Inflammatory macrophage treated with lipopolysaccharide for 4 hours (primary cell): ENCODE measurements around the gene ARL5B.

Source experiments
- DNase-seq: peaks from one replicate; pipeline ENCODE4 v3.0.0-alpha.2; 2020

ARL5B gene

DNA sequence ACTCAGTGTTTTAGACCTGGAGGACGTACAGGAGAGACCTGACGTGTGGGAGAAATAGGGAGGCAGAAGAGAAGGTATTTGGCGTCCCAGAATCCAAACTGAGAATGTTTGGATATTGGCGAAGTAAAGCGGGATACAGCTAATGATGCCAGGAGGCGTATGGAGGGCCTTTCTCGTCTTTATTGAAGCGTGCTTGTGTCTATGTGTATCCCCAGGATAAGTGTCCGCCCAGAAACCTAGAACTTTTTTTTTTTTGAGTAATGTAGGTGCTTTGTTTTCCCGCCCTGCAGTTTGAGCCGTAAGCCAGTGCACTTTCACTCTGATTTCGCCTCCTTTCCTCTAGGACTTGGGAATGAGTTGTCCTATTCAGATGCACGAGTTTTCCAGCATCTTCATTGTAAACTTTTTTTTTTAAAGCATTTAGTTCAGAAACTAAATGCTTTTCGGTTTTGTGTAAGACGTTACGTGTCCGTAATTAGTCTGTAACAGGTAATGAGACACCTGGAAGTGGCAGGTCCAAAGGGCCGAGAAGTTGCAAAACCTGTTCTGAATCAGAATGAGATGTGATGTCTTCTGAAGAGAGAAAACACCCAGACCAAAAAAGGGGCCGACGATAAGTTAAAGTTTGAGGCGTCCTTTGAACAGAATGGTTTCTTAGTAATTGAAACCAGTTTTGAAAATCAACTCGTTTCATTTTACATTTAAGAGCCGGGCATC is 746 bp downstream of the ARL5B start:
- DNase-seq = peak; percentile 13

DNA sequence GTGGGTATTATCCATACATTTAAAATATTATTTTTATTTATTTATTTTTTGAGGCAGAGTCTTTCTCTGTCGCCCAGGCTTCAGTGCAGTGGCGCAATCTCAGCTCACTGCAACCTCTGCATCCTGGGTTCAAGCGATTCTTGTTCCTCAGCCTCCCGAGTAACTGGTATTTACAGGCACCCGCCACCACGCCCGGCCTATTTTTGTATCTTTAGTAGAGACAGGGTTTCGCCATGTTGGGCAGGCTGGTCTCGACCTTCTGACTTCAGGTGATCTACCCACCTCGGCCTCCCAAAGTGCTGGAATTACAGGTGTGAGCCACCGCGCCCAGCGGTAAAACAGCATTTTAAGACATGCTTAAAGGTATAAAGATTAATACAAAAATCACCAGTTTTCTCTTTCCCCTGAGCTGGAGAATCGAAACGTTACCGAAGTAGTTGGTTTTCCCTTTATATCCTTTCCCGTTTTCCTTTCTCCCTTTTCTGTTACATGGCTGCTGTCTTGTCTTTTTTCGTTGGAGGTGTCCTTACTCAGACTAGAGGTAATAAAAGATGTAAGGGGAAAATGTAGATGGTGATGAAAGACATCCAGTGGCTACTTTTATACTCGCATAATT is 1.7 kb downstream of the ARL5B start:
- no peak for DNase-seq

GRCh38 chr10:18664841-18665478 is 5.7 kb downstream of the ARL5B start:
- DNase-seq = no peak

- no peak for DNase-seq
Observed at GRCh38 chr10:18665815-18666558, 6.8 kb downstream of the ARL5B start.

- DNase-seq = no peak
Observed at GRCh38 chr10:18666810-18667209, 7.6 kb downstream of the ARL5B start.

GRCh38 chr10:18668026-18668425 is 8.8 kb downstream of the ARL5B start:
- DNase-seq = no peak

GRCh38 chr10:18675086-18675801 is 16.0 kb downstream of the ARL5B start:
- no peak for DNase-seq

DNA sequence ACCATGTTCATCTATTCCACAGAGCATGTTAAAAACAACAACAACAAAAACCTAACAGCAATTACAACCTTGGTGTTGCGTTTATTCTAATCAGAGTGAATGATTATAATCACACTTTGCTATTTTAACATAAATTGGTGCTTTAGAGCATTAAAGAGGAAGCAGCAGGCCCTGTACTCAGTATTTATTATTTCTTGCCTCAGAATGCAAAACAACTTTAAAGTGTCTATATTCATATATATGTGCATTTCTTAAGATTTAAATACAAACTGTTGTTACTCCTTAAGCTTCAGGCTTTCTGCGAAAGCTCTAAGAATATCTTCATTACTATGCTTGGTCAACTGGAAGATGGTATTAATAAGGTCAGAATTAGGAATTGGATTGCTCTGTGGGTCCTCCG is 21.5 kb downstream of the ARL5B start:
- no peak for DNase-seq

- no peak for DNase-seq
Observed at GRCh38 chr10:18681366-18681765, 22.1 kb downstream of the ARL5B start.

DNA sequence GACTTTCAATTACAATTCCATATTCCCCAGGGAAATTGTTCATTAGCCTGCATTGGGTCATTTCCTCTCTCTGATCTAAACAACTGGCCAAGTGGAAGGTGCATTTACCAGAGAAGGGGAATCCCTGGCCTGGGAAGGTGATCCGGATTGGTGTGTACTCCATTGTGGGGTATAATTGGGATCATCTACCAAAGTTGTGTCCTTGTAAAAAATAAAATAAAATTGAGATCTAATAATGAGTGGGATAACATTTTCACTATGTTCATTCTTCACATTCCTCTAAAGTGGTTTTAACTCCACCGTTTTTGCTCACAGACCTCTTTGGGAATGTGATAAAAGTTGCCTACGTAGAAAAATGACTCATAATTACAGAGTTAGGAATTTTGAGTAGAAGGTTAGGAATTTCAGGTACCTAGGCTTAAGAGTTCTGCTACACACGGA is 22.8 kb downstream of the ARL5B start:
- no peak for DNase-seq

- DNase-seq = no peak
Observed at GRCh38 chr10:18683427-18683826, 24.2 kb downstream of the ARL5B start.

- no peak for DNase-seq
Observed at GRCh38 chr10:18684416-18684815, 25.2 kb downstream of the ARL5B start.

DNA sequence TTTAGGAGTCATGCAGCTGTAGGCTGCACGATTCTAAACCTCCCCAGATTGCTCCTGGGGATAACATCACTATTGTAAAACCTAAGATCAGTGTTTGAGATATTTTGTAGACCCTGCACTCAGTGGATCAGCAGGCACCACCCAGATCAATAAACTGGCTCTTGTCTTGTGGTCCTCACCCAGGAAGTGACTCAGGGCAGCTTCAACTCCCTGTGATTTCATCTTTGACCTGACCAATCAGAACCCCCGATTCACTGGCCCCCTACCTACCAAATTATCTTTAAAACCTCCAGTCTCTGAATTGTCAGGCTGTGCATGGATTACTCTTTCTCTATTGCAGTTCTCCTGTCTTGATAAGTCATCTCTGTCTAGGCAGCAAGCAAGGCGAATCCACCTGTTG is 25.7 kb downstream of the ARL5B start:
- no peak for DNase-seq

DNA sequence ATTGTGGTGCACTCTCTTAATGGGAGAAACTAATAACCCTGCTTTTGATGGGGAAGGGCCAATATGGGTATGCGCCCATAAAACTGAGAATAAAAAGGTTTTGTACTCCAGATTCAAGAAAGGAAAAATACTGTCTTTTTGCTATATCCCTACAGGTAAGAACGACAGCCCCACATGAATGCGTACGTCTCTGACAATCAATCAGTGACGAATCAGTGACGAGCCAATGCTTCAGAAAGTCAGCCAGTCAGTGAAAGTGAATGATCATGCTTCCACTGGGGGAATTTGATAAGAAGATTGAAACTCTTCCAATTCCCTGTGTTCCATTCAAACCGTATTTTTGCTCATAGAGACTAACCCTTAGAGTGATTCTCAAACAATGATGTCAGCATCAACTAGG is 26.3 kb downstream of the ARL5B start:
- no peak for DNase-seq

- DNase-seq = no peak
Observed at GRCh38 chr10:18687195-18687594, 28.0 kb downstream of the ARL5B start.

- no peak for DNase-seq
Observed at GRCh38 chr10:18687706-18688105, 28.5 kb downstream of the ARL5B start.

DNA sequence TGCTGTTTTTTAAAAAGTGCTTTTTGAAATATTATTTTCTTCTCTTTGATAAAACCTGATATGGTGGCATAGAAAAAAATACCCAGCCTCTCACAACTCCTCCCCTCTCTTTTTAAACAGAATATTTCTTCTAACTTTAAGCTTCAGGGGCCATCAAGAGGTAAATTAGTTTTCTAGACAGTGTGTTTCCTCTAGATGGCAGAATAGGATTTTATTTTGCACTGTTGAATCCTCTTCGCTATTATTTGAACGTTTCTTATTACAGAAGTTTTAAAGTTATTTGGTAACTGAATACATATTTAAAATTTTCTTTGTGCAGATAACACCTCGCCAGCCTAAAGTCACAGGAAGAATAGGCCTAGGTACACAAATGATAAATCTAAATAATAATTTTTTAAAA is 30.3 kb downstream of the ARL5B start:
- DNase-seq = no peak

GRCh38 chr10:18690541-18690940 is 31.3 kb downstream of the ARL5B start:
- no peak for DNase-seq

GRCh38 chr10:18699849-18700840 is 40.9 kb downstream of the ARL5B start:
- DNase-seq = peak; percentile 57

DNA sequence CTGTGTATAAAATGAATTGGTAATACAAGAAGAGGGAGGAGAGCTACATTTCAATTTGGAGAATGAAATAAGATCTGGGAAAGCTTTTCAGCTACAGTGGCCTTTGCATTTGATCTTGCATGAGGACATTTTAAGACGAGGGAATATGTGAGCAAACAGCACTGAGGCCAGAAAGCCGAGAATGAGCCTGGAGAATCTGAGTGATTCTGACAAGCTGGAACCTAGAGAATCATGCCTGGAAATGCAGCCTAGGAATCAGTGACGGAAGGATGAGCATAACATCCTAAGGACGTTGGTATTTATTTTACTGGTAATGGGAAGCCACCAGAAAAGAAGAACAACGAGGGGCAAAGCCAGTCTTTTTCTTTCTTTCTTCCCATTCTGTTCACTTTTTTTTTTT is 44.3 kb downstream of the ARL5B start:
- DNase-seq = no peak

DNA sequence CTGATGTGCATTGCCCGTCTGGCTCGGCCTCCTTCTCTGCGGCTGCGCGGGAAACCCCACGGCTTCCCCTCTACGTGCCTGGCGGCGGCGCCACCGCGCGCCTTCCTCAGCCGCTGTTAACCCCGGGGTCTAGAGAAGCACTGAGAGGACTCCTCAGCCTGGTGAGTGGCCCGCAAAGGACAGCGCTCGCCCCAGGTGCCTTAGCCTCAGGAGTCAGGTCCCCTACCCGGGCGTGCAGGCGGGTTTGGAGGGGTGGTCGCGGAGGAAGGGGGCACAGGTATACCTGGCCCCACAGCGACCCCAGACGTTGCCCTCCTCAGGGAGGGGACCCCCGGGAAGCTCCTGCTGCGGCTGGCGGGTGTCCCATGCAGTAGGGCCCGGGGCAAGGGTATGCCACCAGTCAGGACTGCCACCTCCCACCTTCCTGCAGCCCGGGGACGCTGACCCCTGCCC is 51.0 kb downstream of the ARL5B start:
- no peak for DNase-seq

DNA sequence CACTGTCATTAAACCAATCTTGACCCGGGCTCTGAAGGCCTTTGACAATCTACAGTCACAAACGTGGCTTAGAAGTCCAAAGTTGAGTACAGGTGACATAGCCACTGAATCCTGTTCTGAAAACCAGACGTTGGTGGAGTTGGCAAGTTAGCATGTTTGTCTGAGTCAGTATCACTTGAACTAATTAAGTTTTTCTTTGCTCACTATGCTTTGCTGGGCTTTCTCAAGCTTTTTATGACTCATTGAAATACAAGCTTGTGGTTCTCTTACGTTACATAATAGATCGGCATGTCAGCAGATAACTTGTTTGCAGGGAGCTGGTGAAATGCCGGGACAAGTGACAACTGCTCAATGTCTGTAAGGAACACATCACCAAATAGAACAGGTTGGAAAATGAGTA is 53.8 kb downstream of the ARL5B start:
- DNase-seq = peak; percentile 43
